ENCODE measurements around the gene NOS1AP.
"Not testable (repeated sequence)": the region's sequence is repeated elsewhere in the genome, so short reads cannot be mapped to it uniquely, and the experiment has no call there.

Gene NOS1AP

GRCh38 chr1:162081316-162081715, 11.8 kb downstream of the NOS1AP start:
- H4K20me1 ChIP-seq (ENCODE audit: insufficient read depth, low read length, poor library complexity, severe bottlenecking): no peaks in the 10 kb centered on the region
- 0 out of 2 replicates have a peak, but pooled peaks cover 2% of the 10 kb centered on the region for H3F3A ChIP-seq (ENCODE audit: low read depth)
- no peak overlapping the region for H2AFZ ChIP-seq (ENCODE audit: low read length)
- TF ChIP-seq CTCF (conservative IDR thresholded peaks at IDR 0.05; ENCODE audit: low read length) (no peak), EZH2phosphoT487 (IDR thresholded peaks at IDR 0.05; ENCODE audit: borderline replicate concordance) (no peak)
- H3K4me1 ChIP-seq (ENCODE audit: insufficient read depth, low read length, poor library complexity, severe bottlenecking): peaks cover 9% of the 10 kb centered on the region
- H3K27me3 ChIP-seq (ENCODE audit: insufficient read depth, low read length, poor library complexity, severe bottlenecking): no peaks in the 10 kb centered on the region
- no peak overlapping the region for H3K4me2 ChIP-seq (ENCODE audit: low read depth, low read length, poor library complexity, severe bottlenecking)
- H3K36me3 ChIP-seq (ENCODE audit: insufficient read depth, low read length): no peaks in the 10 kb centered on the region
- H3K4me3 ChIP-seq (ENCODE audit: low read length, poor library complexity, severe bottlenecking): no peak overlapping the region
- H3K9me2 ChIP-seq (replicated peaks; ENCODE audit: low read depth, low read length): no peaks in the 10 kb centered on the region
- no peaks in the 10 kb centered on the region for H3K79me2 ChIP-seq (ENCODE audit: insufficient read depth, low read length)
- no peaks in the 10 kb centered on the region for H3K9me3 ChIP-seq (ENCODE audit: insufficient read depth, low read depth, low read length)
- no peak overlapping the region for H3K9ac ChIP-seq (ENCODE audit: low read depth, low read length, poor library complexity, severe bottlenecking)

GRCh38 chr1:162082080-162082479, 12.6 kb downstream of the NOS1AP start:
- not testable (repeated sequence) for H3K27me3 ChIP-seq (ENCODE audit: insufficient read depth, low read length, poor library complexity, severe bottlenecking); H3K36me3 ChIP-seq (ENCODE audit: insufficient read depth, low read length); H3K4me2 ChIP-seq (ENCODE audit: low read depth, low read length, poor library complexity, severe bottlenecking); H3K79me2 ChIP-seq (ENCODE audit: insufficient read depth, low read length); H3F3A ChIP-seq (ENCODE audit: low read depth); H3K9ac ChIP-seq (ENCODE audit: low read depth, low read length, poor library complexity, severe bottlenecking); H3K9me3 ChIP-seq (ENCODE audit: insufficient read depth, low read depth, low read length); H2AFZ ChIP-seq (ENCODE audit: low read length); H3K9me2 ChIP-seq (replicated peaks; ENCODE audit: low read depth, low read length); H3K4me3 ChIP-seq (ENCODE audit: low read length, poor library complexity, severe bottlenecking); H4K20me1 ChIP-seq (ENCODE audit: insufficient read depth, low read length, poor library complexity, severe bottlenecking)
- H3K4me1 ChIP-seq (ENCODE audit: insufficient read depth, low read length, poor library complexity, severe bottlenecking): peaks cover 13% of the 10 kb centered on the region

- Histone ChIP-seq H3K9me2 (replicated peaks; ENCODE audit: low read depth, low read length) (no peaks in the 10 kb centered on the region), H3K4me1 (ENCODE audit: insufficient read depth, low read length, poor library complexity, severe bottlenecking) (peaks cover 7% of the 10 kb centered on the region), H3K4me3 (ENCODE audit: low read length, poor library complexity, severe bottlenecking) (no peak overlapping the region), H3K36me3 (ENCODE audit: insufficient read depth, low read length) (no peaks in the 10 kb centered on the region), H3K9me3 (ENCODE audit: insufficient read depth, low read depth, low read length) (no peaks in the 10 kb centered on the region), H3K27me3 (ENCODE audit: insufficient read depth, low read length, poor library complexity, severe bottlenecking) (no peaks in the 10 kb centered on the region), H2AFZ (ENCODE audit: low read length) (no peak overlapping the region), H4K20me1 (ENCODE audit: insufficient read depth, low read length, poor library complexity, severe bottlenecking) (no peaks in the 10 kb centered on the region), H3K79me2 (ENCODE audit: insufficient read depth, low read length) (no peaks in the 10 kb centered on the region), H3F3A (ENCODE audit: low read depth) (0 out of 2 replicates have a peak, but pooled peaks cover 2% of the 10 kb centered on the region), H3K9ac (ENCODE audit: low read depth, low read length, poor library complexity, severe bottlenecking) (no peak overlapping the region), H3K4me2 (ENCODE audit: low read depth, low read length, poor library complexity, severe bottlenecking) (no peak overlapping the region)
- TF ChIP-seq EZH2phosphoT487 (IDR thresholded peaks at IDR 0.05; ENCODE audit: borderline replicate concordance) (no peak), CTCF (conservative IDR thresholded peaks at IDR 0.05; ENCODE audit: low read length) (no peak)
These were observed 13.8 kb downstream of the NOS1AP start for GRCh38 chr1:162083273-162083672.

GRCh38 chr1:162085991-162086390, 16.5 kb downstream of the NOS1AP start:
- Histone ChIP-seq H3K36me3 (ENCODE audit: insufficient read depth, low read length) (no peaks in the 10 kb centered on the region), H3K4me1 (ENCODE audit: insufficient read depth, low read length, poor library complexity, severe bottlenecking) (peaks cover 7% of the 10 kb centered on the region), H2AFZ (ENCODE audit: low read length) (no peak overlapping the region), H3K4me2 (ENCODE audit: low read depth, low read length, poor library complexity, severe bottlenecking) (no peak overlapping the region), H3K9me3 (ENCODE audit: insufficient read depth, low read depth, low read length) (no peaks in the 10 kb centered on the region), H4K20me1 (ENCODE audit: insufficient read depth, low read length, poor library complexity, severe bottlenecking) (no peaks in the 10 kb centered on the region), H3K27me3 (ENCODE audit: insufficient read depth, low read length, poor library complexity, severe bottlenecking) (no peaks in the 10 kb centered on the region), H3K4me3 (ENCODE audit: low read length, poor library complexity, severe bottlenecking) (no peak overlapping the region), H3K9ac (ENCODE audit: low read depth, low read length, poor library complexity, severe bottlenecking) (no peak overlapping the region), H3K79me2 (ENCODE audit: insufficient read depth, low read length) (no peaks in the 10 kb centered on the region), H3F3A (ENCODE audit: low read depth) (no peaks in the 10 kb centered on the region), H3K9me2 (replicated peaks; ENCODE audit: low read depth, low read length) (no peaks in the 10 kb centered on the region)
- TF ChIP-seq EZH2phosphoT487 (IDR thresholded peaks at IDR 0.05; ENCODE audit: borderline replicate concordance) (no peak), CTCF (conservative IDR thresholded peaks at IDR 0.05; ENCODE audit: low read length) (no peak)
